ENCODE results near the gene RELN. TPM values are rescaled to one million over a fixed set of nuclear protein-coding genes. Genes with fewer than 3 reads are reported as not detected.
"Not testable (repeated sequence)": the region's sequence is repeated elsewhere in the genome, so short reads cannot be mapped to it uniquely, and the experiment has no call there.

RELN gene
- total RNA-seq = 1 to 10 TPM; 1.5 to 1.6 TPM
- long read RNA-seq = 0 reads

DNA sequence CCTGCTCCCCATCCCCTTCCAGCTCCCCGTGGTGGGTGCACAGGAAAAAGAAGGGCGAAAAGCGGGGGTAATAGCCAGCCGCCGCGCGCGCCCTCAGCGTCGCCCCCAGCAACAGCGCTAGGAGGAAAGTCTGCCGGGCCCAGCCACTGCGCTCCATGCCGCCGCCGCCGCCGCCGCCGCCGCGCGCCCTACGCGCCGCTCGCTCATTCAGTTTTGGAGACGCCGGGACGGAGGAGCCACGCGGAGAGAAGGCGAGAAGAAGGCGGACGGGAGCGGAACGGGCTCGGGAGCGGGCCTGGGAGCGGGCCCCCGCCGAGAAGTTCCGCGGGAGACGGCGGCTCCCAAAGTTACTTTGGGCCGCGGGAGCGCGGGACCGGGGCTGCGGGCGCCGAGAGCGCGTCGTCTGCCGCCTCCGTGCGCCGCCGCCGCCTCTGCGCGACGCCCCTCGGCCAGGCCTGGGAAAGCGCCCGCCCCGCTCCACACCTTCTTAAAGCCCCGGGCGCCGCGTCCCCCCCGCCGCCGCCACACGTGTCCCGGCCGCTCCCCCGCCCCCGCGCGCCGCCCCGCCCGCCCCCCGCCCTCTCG lies at the start of gene RELN:
Gene RELN (minus strand): TSS at position 459 of the 585 bp plus-strand sequence. CDS start 302 bp downstream, at position 157.
- intact Hi-C loops (cut with DNase I, micrococcal nuclease) = no loop called here
- no peak for ATAC-seq
- no peak for DNase-seq

DNA sequence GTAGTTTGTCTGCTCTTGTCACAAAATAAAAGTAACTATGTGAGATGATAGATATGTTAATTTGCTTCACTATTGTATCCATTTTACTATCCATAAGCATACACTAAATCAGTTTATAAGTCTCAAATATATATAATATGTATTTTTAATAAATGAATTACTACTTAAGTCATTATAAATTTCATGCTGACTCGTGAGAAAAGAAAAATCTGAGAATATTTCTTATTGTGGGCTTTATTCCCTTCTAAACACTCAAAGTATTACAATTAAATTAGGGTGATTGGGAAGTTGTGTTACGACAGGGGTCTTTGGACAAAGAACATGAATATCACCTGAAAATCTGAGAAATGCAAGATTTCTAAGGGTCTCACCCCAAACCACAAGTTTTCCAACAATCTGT lies 48.7 kb upstream of the RELN start:
- intact Hi-C loops (cut with DNase I, micrococcal nuclease) = no loop called here
- ATAC-seq = no peak
- DNase-seq = no peak

DNA sequence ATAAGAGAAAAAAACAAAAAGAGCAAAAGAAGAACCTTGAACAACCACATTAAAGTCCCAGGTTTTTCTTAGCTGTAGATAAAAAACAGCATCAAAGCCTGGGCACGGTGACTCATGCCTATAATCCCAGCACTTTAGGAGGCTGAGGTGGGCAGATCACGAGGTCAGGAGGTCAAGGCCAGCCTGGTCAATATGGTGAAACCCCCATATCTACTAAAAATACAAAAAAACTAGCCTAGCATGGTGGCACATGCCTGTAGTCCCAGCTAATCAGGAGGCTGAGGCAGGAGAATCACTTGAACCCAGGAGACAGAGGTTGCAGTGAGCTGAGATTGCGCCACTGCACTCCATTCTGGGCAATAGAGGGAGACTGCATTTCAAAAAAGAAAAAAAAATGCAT lies 47.4 kb upstream of the RELN start:
- ATAC-seq; intact Hi-C loops (cut with DNase I, micrococcal nuclease); DNase-seq: not testable (repeated sequence)

DNA sequence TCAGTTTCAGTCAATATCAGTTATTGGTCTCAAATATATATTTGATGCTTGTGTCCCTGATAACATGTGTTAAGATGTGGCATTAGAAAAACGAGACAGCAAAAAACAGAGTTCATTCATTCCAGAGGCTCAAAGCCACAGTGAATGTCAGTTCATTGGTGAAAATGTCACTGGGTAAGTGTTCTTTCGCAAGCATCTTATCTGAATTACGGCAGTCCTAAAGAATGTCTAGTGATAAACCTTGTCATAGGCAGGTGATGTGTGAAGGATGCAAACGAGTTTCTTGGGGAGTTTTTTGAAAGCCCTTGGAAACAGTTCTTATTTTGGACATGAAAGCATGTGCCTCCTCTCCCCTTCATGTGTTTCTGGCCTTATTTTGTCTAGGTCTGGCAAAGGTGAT lies 45.9 kb upstream of the RELN start:
- DNase-seq (no peak), ATAC-seq (no peak)
- intact Hi-C loops (cut with DNase I, micrococcal nuclease) = no loop called here

GRCh38 chr7:104034679-104035078 lies 45.2 kb upstream of the RELN start:
- DNase-seq = no peak
- ATAC-seq = no peak
- intact Hi-C loops (cut with DNase I, micrococcal nuclease) = no loop called here

- no peak for ATAC-seq
- no peak for DNase-seq
- intact Hi-C loops (cut with DNase I, micrococcal nuclease) = no loop called here
Measured at GRCh38 chr7:104033837-104034236, 44.4 kb upstream of the RELN start.

- ATAC-seq (no peak), DNase-seq (no peak)
- intact Hi-C loops (cut with DNase I, micrococcal nuclease) = no loop called here
Measured at GRCh38 chr7:104032486-104032885, 43.0 kb upstream of the RELN start.

GRCh38 chr7:104029765-104030164 lies 40.3 kb upstream of the RELN start:
- DNase-seq = no peak
- no peak for ATAC-seq
- intact Hi-C loops (cut with DNase I, micrococcal nuclease) = no loop called here

DNA sequence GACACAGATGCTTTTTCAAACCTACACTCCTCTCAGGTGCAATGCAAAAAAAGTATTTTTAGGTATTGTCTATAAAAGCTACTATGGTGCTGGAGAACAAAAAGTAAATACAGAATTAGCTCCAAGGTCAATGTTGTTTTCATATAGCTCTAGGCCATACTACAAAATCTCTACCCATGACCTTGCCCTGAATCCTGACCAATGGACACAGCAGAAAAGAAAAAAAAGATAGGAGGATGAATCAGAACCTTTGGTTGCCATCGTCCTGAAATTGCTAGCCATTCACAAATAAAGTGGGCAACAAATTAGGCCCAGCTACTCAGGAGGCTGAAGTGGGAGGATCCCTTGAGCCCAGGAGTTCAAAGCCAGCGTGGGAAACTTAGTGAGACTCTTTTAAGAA lies 35.2 kb upstream of the RELN start:
- ATAC-seq (no peak), DNase-seq (no peak)
- intact Hi-C loops (cut with DNase I, micrococcal nuclease) = no loop called here

DNA sequence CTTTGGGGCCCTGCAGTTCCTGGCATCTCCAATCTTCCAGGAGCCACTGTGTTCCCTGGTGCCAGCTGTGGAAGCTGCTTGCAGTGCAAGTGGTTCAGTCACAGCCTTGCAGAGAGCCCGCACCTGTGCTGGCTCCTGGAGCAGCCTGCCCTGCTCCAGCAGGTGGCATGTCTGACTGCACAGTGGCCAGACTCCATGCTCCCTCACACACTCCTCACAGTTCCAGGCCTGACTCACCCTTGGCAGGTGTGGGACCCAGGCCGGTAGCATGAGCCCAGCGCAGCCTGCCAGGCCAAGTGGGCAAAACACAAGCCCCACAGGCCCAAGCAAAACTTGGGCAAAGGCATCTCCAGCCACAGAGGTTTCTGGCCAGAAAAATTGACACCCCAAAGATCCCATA lies 33.6 kb upstream of the RELN start:
- no peak for ATAC-seq
- intact Hi-C loops (cut with DNase I, micrococcal nuclease) = no loop called here
- DNase-seq = no peak

DNA sequence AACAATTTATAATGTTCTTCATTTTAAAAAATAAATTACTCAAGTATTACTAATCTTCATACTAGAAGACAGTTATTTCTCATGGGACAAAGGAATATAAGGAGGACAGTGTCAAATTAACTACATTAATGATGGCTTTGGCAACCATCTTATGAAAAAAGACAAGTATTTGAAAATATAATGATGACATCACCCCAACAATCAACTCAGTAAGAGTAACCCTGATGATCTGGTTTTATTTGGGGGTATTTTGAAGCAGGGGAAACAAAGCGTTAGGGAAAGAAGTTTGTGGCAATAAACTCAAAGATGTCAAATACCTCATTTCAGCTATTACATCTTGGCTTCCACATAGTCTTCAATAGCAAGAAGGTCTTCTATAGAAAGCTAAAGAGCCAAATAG lies 29.0 kb upstream of the RELN start:
- ATAC-seq (no peak), DNase-seq (no peak)
- intact Hi-C loops (cut with DNase I, micrococcal nuclease) = no loop called here

- no peak for DNase-seq
- intact Hi-C loops (cut with DNase I, micrococcal nuclease) = no loop called here
- ATAC-seq = no peak
Measured at GRCh38 chr7:104017001-104017400, 27.5 kb upstream of the RELN start.

DNA sequence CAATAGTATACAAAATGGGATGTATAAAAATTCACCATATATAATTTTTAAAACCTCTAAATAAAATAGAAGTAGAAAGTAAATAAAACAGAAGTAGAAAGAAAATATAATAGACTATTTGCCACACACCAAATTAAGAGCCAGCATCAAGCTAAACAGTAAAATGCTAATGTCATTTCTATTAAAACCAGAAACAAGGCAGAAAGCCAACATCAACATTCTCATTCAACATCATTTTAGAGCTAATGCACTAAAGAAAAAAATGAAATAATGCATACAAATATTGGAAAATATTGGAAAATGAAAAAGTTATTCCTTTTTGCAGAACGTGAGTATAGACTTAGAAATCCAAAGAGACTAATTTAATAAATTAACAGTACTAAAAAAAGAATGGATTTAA lies 23.4 kb upstream of the RELN start:
- ATAC-seq (no peak), DNase-seq (no peak)
- intact Hi-C loops (cut with DNase I, micrococcal nuclease) = no loop called here

DNA sequence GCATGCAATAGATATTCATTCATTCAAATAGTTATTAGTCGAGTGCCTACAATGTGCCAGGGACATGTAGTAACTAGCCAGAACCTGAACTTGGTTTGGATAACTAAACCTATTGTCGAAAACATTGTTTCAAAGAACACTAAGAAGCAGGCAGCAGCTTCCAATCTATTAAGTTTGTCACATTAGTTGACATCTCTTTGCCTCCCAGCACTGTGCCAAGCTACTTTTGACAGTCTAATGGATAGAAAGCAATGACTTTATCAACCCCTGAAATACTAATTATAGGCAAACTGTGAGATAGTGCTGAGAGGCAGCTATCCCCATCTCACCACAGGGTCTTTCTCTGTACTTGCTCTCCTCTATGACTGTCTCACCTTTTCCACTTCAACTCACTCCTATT lies 22.4 kb upstream of the RELN start:
- DNase-seq = no peak
- ATAC-seq = no peak
- intact Hi-C loops (cut with DNase I, micrococcal nuclease) = no loop called here

DNA sequence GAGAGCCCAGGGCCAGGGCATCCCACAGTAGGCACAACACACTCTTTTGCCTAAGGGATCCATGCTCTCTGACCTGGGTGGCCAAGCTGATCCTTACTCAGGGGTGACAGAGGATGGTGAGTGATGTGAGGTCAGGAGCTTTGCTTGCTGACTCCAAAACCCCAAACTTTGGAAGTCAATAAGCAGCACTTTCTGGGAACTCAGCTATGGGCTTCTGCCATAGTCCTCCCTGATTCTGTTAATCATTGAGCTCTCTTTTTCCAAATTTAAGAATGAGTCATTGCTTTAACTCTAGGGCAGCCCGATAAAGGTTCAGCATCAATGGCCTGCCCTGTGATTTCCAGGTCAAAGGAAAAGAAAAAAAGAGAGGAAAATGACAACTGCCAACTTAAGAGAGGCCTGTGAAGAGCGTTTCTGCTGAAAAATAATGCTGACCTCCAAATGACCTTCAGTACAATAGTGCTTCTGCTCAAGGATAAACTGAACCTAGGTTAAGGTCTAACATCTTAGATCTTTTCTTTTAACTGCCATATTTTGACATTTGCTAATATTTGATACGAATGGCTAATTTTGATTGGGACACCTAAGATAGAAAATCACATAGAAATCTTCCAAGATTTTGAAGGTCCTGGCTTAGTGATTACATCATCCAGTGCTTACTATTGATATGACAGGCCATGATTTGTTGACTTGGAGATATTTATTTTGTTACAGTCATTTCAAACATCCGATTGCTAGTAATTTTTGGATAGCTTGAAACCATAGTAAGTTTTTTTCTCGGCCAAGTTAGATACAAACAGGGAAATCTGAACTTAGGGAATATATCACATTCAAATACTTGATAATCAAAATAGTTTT lies 20.8 kb upstream of the RELN start:
- ATAC-seq (no peak), DNase-seq (no peak)
- intact Hi-C loops (cut with DNase I, micrococcal nuclease) = no loop called here

DNA sequence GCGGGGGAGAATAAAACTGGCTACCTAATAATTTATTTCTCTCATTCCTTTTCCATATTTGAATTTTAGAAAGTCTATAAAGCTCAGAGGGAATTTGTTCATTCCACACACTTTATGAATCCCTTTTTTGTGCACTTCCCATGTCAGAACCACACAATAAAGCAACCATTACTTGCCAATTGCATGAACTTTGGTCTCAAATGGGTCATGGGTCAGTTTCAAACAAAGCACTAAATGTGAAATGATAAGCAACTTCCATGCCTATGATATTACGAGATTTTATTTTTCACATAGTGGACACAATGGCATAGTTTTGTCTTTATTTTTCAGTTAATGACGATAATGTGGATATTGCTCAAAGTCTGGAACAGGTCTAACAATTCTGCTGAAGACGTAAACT lies 18.6 kb upstream of the RELN start:
- DNase-seq = no peak
- intact Hi-C loops (cut with DNase I, micrococcal nuclease) = no loop called here
- no peak for ATAC-seq

DNA sequence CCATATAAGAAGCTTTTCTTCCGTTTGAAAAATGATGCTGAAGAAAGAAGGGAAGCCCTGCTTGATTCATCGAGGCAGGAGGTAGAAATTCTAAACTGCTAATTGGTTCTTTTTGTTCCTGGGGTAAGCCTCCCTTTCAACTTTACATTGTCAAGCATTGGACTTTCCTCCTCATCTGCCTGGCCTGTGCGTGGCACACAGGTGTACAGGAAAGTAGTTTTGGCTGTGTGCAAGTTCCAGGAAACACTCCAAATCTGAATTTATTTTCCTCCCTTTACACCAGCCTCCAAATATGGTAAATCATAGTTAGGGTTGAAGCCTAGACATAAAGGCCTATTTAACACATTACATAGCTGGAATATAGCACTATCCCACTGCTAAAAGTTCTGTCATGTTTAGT lies 18.2 kb upstream of the RELN start:
- DNase-seq (no peak), ATAC-seq (no peak)
- intact Hi-C loops (cut with DNase I, micrococcal nuclease) = no loop called here

DNA sequence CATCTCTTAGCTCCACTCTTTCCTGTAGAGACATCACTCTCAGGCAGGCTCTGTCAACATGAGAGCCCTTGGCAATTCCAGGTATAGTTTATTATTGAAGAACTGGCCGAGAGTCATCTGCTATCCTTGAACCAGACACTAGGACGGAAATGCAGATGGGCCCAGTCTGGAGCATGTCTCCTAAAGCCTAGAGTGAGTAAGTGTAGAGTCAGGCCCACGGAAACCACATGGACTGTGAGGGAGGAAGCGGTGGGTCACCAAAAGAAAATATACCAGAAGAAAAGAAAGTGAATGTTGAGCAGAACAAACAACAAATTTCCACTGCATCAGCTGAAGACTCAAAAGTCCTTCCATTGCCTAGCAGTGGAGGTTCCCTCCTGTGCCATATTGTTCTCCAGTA lies 15.7 kb upstream of the RELN start:
- intact Hi-C loops (cut with DNase I, micrococcal nuclease) = no loop called here

GRCh38 chr7:103996639-103997038 lies 7.2 kb upstream of the RELN start:
- DNase-seq = no peak
- no peak for ATAC-seq
- intact Hi-C loops (cut with DNase I, micrococcal nuclease) = no loop called here

More for the DNA sequence above, 15.7 kb upstream of the RELN start:
- ATAC-seq = no peak
- DNase-seq = no peak

DNA sequence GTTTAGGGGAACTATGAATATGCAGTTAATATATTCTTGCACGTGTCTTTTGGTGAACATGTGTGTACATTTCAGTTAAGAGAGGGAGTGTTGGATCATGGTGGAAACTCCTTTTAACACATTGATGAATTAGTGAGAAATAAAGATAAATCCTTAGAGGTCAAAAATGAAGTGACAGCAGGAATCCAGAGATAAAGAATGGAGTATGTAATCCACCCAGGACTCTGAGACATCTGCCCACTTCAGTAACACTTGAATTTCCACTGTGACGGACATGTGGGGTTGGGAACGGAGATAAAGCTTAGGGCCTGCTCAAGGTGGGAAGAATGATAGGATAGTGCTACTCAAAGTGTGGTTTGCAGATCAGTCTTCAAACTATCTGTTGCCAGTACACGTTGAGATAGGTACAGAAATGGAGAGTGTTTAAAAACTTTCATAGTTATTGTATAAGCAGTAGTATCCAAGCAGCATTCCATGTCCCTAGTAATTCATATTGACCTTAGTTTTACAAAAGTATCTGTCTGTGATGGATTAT lies 6.6 kb upstream of the RELN start:
- intact Hi-C loops (cut with DNase I, micrococcal nuclease) = no loop called here
- no peak for DNase-seq
- no peak for ATAC-seq
